ENCODE measurements around the gene ERCC4. TPM values are rescaled to one million over a fixed set of nuclear protein-coding genes. Genes with fewer than 3 reads are reported as not detected.

ERCC4 gene
- polyA plus RNA-seq, 1 of the 3 experiments (the other 2 are of a cell fraction): 1.8 TPM

GRCh38 chr16:13977177-13977576 is 57.2 kb downstream of the ERCC4 start (continued):
- TF ChIP-seq REST (IDR thresholded peaks at IDR 0.05; ENCODE audit: low read depth, low read length) (no peak), SIN3A (IDR thresholded peaks at IDR 0.05; ENCODE audit: borderline replicate concordance, low read depth, low read length) (no peak), USF2 (IDR thresholded peaks at IDR 0.05; ENCODE audit: borderline replicate concordance, low read depth, low read length) (no peak), IRF3 (IDR thresholded peaks at IDR 0.05; ENCODE audit: low read depth, low read length) (no peak)

- H3K4me3 ChIP-seq (ENCODE audit: low read depth in 2 of 2, low read length in 1 of 2): no peak overlapping the region
- no peak overlapping the region for H3K4me2 ChIP-seq
- POLR2A ChIA-PET: no interaction called here
- H4K20me1 ChIP-seq (ENCODE audit: insufficient read depth): no peaks in the 10 kb centered on the region
- TF ChIP-seq ZBTB33 (IDR thresholded peaks at IDR 0.05; ENCODE audit: borderline replicate concordance, low read depth): no peak
- no peak for DNase-seq
- H3K79me2 ChIP-seq (ENCODE audit: insufficient read depth): no peaks in the 10 kb centered on the region
- no peak overlapping the region for H3K9ac ChIP-seq
- H2AFZ ChIP-seq (ENCODE audit: low read depth): no peak overlapping the region
- no peak overlapping the region for H3K27ac ChIP-seq (ENCODE audit: low read depth in 2 of 2, low read length in 1 of 2)
- H3K27me3 ChIP-seq (ENCODE audit: insufficient read depth): no peaks in the 10 kb centered on the region
- H3F3A ChIP-seq (replicated peaks; ENCODE audit: insufficient read depth): no peaks in the 10 kb centered on the region
- no peaks in the 10 kb centered on the region for H3K36me3 ChIP-seq (replicated peaks in 1 of 2; ENCODE audit: control insufficient read depth in 1 of 2, insufficient read depth in 2 of 2, low read length in 1 of 2)
- H3K9me3 ChIP-seq: 0 out of 2 replicates have a peak, but pooled peaks cover 5% of the 10 kb centered on the region
- H3K9me2 ChIP-seq: no peaks in the 10 kb centered on the region
- CTCF ChIA-PET: interaction anchor here (0.9 kb wide), 1 partner anchor 11 kb away, joined by 3 read pairs; no protein-coding TSS in a partner anchor
- H3K4me1 ChIP-seq (ENCODE audit: control insufficient read depth in 1 of 2, insufficient read depth in 2 of 2, low read depth in 1 of 2, low read length in 1 of 2): no peaks in the 10 kb centered on the region; a peak in 2 of 4 replicates
- 88% methylated on average over 3 of the region's 3 CpGs for whole genome bisulfite sequencing (ENCODE audit: low lambda C conversion rate)
These were observed 62.5 kb downstream of the ERCC4 start for GRCh38 chr16:13982451-13982850.

Data from SK-N-SH (cell line).